ENCODE data around the gene DOK7.

DNA sequence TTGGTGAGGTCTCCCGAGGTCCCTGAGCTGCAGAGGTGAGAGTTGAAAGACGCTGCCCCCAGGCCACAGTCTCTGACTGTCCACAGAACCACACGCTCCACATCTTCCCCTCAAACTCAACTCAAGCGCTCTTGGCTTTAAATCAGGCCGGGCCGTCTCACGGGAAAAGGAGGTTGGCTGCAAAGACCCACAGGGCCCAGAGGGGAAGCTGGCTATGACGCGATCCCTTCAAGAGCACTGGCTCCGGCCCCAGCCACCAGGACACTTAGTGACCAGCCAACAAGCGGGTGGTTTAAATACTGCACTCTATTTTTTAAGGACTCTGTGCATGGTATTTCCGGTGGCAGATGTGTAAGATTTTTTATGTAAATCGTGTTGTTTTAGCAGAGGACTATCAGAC lies 49.2 kb downstream of the DOK7 start:
- TF ChIP-seq POLR2A (IDR thresholded peaks at IDR 0.05; ENCODE audit: low read depth, low read length), result no peak
- TF ChIP-seq, protein P1, sequence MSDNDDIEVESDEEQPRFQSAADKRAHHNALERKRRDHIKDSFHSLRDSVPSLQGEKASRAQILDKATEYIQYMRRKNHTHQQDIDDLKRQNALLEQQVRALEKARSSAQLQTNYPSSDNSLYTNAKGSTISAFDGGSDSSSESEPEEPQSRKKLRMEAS (IDR thresholded peaks at IDR 0.05; ENCODE audit: insufficient read depth, insufficient read length), result no peak
- TF ChIP-seq CTCF (IDR thresholded peaks at IDR 0.05; ENCODE audit: extremely low read depth in 1 of 2, insufficient read depth in 1 of 2, low read depth in 1 of 2, low read length in 2 of 2), result no peak
- TF ChIP-seq FOS (IDR thresholded peaks at IDR 0.05; ENCODE audit: borderline replicate concordance, insufficient read depth, low read length), result no peak

Data from endothelial cell of umbilical vein (primary cell).